ENCODE measurements around the gene FOXP2.

Gene FOXP2

GRCh38 chr7:114405427-114405826, 9.2 kb upstream of the FOXP2 start:
- peak; percentile 23 for DNase-seq (ENCODE audit: low read depth)

GRCh38 chr7:114409750-114410149, 4.9 kb upstream of the FOXP2 start:
- H3K27me3 ChIP-seq (replicated peaks; ENCODE audit: control insufficient read depth, insufficient read depth, low read length): no peaks in the 10 kb centered on the region
- no peak overlapping the region for H3K9ac ChIP-seq (ENCODE audit: low read length)
- peaks cover 22% of the 10 kb centered on the region for H3K4me1 ChIP-seq (ENCODE audit: control insufficient read depth, insufficient read depth, low read length)
- H3K9me3 ChIP-seq (ENCODE audit: control insufficient read depth, low read length): no peaks in the 10 kb centered on the region
- H3K4me3 ChIP-seq (ENCODE audit: low read length): no peak overlapping the region
- peak; percentile 36 for DNase-seq (ENCODE audit: low read depth)
- H3K36me3 ChIP-seq (ENCODE audit: control insufficient read depth, insufficient read depth, low read length, severe bottlenecking): no peaks in the 10 kb centered on the region

More at GRCh38 chr7:114405427-114405826, 9.2 kb upstream of the FOXP2 start:
- peaks cover 5% of the 10 kb centered on the region for H3K4me1 ChIP-seq (ENCODE audit: control insufficient read depth, insufficient read depth, low read length)
- no peaks in the 10 kb centered on the region for H3K36me3 ChIP-seq (ENCODE audit: control insufficient read depth, insufficient read depth, low read length, severe bottlenecking)
- H3K4me3 ChIP-seq (ENCODE audit: low read length): no peak overlapping the region
- H3K27me3 ChIP-seq (replicated peaks; ENCODE audit: control insufficient read depth, insufficient read depth, low read length): no peaks in the 10 kb centered on the region
- H3K9me3 ChIP-seq (ENCODE audit: control insufficient read depth, low read length): no peaks in the 10 kb centered on the region
- H3K9ac ChIP-seq (ENCODE audit: low read length): no peak overlapping the region

GRCh38 chr7:114412548-114412947, 2.1 kb upstream of the FOXP2 start:
- Histone ChIP-seq H3K4me3 (ENCODE audit: low read length) (no peak overlapping the region), H3K27me3 (replicated peaks; ENCODE audit: control insufficient read depth, insufficient read depth, low read length) (no peaks in the 10 kb centered on the region), H3K4me1 (ENCODE audit: control insufficient read depth, insufficient read depth, low read length) (peaks cover 29% of the 10 kb centered on the region), H3K36me3 (ENCODE audit: control insufficient read depth, insufficient read depth, low read length, severe bottlenecking) (no peaks in the 10 kb centered on the region), H3K9me3 (ENCODE audit: control insufficient read depth, low read length) (no peaks in the 10 kb centered on the region), H3K9ac (ENCODE audit: low read length) (no peak overlapping the region)
- no peak for DNase-seq (ENCODE audit: low read depth)

GRCh38 chr7:114413761-114414155, 857 bp upstream of the FOXP2 start:
- Histone ChIP-seq H3K9ac (ENCODE audit: low read length) (peak overlapping the region; percentile 57), H3K4me3 (ENCODE audit: low read length) (peak overlapping the region; percentile 82), H3K4me1 (ENCODE audit: control insufficient read depth, insufficient read depth, low read length) (peaks cover 29% of the 10 kb centered on the region), H3K9me3 (ENCODE audit: control insufficient read depth, low read length) (no peaks in the 10 kb centered on the region), H3K27me3 (replicated peaks; ENCODE audit: control insufficient read depth, insufficient read depth, low read length) (no peaks in the 10 kb centered on the region), H3K36me3 (ENCODE audit: control insufficient read depth, insufficient read depth, low read length, severe bottlenecking) (no peaks in the 10 kb centered on the region)
- no peak for DNase-seq (ENCODE audit: low read depth)

- H3K27me3 ChIP-seq (replicated peaks; ENCODE audit: control insufficient read depth, insufficient read depth, low read length): no peaks in the 10 kb centered on the region
- H3K4me3 ChIP-seq (ENCODE audit: low read length): peak overlapping the region; percentile 82
- peak overlapping the region; percentile 72 for H3K9ac ChIP-seq (ENCODE audit: low read length)
- no peaks in the 10 kb centered on the region for H3K9me3 ChIP-seq (ENCODE audit: control insufficient read depth, low read length)
- DNase-seq (ENCODE audit: low read depth): no peak
- no peaks in the 10 kb centered on the region for H3K36me3 ChIP-seq (ENCODE audit: control insufficient read depth, insufficient read depth, low read length, severe bottlenecking)
- H3K4me1 ChIP-seq (ENCODE audit: control insufficient read depth, insufficient read depth, low read length): peaks cover 29% of the 10 kb centered on the region
Measured at GRCh38 chr7:114415064-114415989, 712 bp downstream of the FOXP2 start.

GRCh38 chr7:114416129-114416990, 1.7 kb downstream of the FOXP2 start:
- DNase-seq (ENCODE audit: low read depth): no peak
- no peaks in the 10 kb centered on the region for H3K27me3 ChIP-seq (replicated peaks; ENCODE audit: control insufficient read depth, insufficient read depth, low read length)
- no peaks in the 10 kb centered on the region for H3K36me3 ChIP-seq (ENCODE audit: control insufficient read depth, insufficient read depth, low read length, severe bottlenecking)
- H3K9me3 ChIP-seq (ENCODE audit: control insufficient read depth, low read length): no peaks in the 10 kb centered on the region
- peaks cover 29% of the 10 kb centered on the region for H3K4me1 ChIP-seq (ENCODE audit: control insufficient read depth, insufficient read depth, low read length)
- no peak overlapping the region for H3K4me3 ChIP-seq (ENCODE audit: low read length)
- no peak overlapping the region for H3K9ac ChIP-seq (ENCODE audit: low read length)

GRCh38 chr7:114417290-114417689, 2.7 kb downstream of the FOXP2 start:
- no peak overlapping the region for H3K4me3 ChIP-seq (ENCODE audit: low read length)
- DNase-seq (ENCODE audit: low read depth): no peak
- H3K36me3 ChIP-seq (ENCODE audit: control insufficient read depth, insufficient read depth, low read length, severe bottlenecking): no peaks in the 10 kb centered on the region
- no peak overlapping the region for H3K9ac ChIP-seq (ENCODE audit: low read length)
- H3K4me1 ChIP-seq (ENCODE audit: control insufficient read depth, insufficient read depth, low read length): peaks cover 29% of the 10 kb centered on the region
- H3K27me3 ChIP-seq (replicated peaks; ENCODE audit: control insufficient read depth, insufficient read depth, low read length): no peaks in the 10 kb centered on the region
- no peaks in the 10 kb centered on the region for H3K9me3 ChIP-seq (ENCODE audit: control insufficient read depth, low read length)

GRCh38 chr7:114418117-114418516, 3.5 kb downstream of the FOXP2 start:
- H3K9ac ChIP-seq (ENCODE audit: low read length): no peak overlapping the region
- H3K36me3 ChIP-seq (ENCODE audit: control insufficient read depth, insufficient read depth, low read length, severe bottlenecking): no peaks in the 10 kb centered on the region
- H3K9me3 ChIP-seq (ENCODE audit: control insufficient read depth, low read length): no peaks in the 10 kb centered on the region
- no peak overlapping the region for H3K4me3 ChIP-seq (ENCODE audit: low read length)
- H3K27me3 ChIP-seq (replicated peaks; ENCODE audit: control insufficient read depth, insufficient read depth, low read length): no peaks in the 10 kb centered on the region
- DNase-seq (ENCODE audit: low read depth): no peak
- H3K4me1 ChIP-seq (ENCODE audit: control insufficient read depth, insufficient read depth, low read length): peaks cover 28% of the 10 kb centered on the region

- Histone ChIP-seq H3K36me3 (ENCODE audit: control insufficient read depth, insufficient read depth, low read length, severe bottlenecking) (no peaks in the 10 kb centered on the region), H3K4me1 (ENCODE audit: control insufficient read depth, insufficient read depth, low read length) (peaks cover 13% of the 10 kb centered on the region), H3K4me3 (ENCODE audit: low read length) (no peak overlapping the region), H3K27me3 (replicated peaks; ENCODE audit: control insufficient read depth, insufficient read depth, low read length) (no peaks in the 10 kb centered on the region), H3K9me3 (ENCODE audit: control insufficient read depth, low read length) (no peaks in the 10 kb centered on the region), H3K9ac (ENCODE audit: low read length) (no peak overlapping the region)
- DNase-seq (ENCODE audit: low read depth): peak; percentile 27
Measured at GRCh38 chr7:114419441-114420272, 5.0 kb downstream of the FOXP2 start.

GRCh38 chr7:114422507-114423501, 8.2 kb downstream of the FOXP2 start:
- Histone ChIP-seq H3K4me1 (ENCODE audit: control insufficient read depth, insufficient read depth, low read length) (no peaks in the 10 kb centered on the region), H3K4me3 (ENCODE audit: low read length) (no peak overlapping the region), H3K9ac (ENCODE audit: low read length) (no peak overlapping the region), H3K9me3 (ENCODE audit: control insufficient read depth, low read length) (no peaks in the 10 kb centered on the region), H3K27me3 (replicated peaks; ENCODE audit: control insufficient read depth, insufficient read depth, low read length) (no peaks in the 10 kb centered on the region), H3K36me3 (ENCODE audit: control insufficient read depth, insufficient read depth, low read length, severe bottlenecking) (no peaks in the 10 kb centered on the region)
- peak; percentile 7 for DNase-seq (ENCODE audit: low read depth)
